Measurements from ENCODE around the gene HBB.

DNA sequence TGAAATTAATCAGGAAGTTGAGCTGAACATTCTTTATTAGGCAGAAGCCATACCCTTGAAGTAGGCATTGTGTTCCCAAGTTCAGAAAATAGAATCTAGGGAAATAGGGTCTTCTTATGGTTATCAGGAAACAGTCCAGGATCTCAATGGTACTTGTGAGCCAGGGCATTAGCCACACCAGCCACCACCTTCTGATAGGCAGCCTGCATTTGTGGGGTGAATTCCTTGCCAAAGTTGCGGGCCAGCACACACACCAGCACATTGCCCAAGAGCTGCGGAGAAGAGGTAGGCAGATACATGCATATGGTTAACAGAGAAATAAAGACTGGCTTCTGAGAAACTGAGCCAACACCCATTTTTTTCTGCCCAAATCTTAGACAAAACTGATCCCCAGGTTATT is 6.0 kb upstream of the HBB start:
- TF ChIP-seq GABPA (IDR thresholded peaks at IDR 0.05; ENCODE audit: low read depth): no peak
- TF ChIP-seq CTCF (IDR thresholded peaks at IDR 0.05; ENCODE audit: insufficient read depth, low read length): no peak
